Measurements from ENCODE around the gene FBXO11.
A peak's percentile ranks its signal among the peaks of the same experiment; 100 is the strongest.
"Not testable (repeated sequence)": the region's sequence is repeated elsewhere in the genome, so short reads cannot be mapped to it uniquely, and the experiment has no call there.

Gene FBXO11

GRCh38 chr2:47897883-47898731, 8.2 kb downstream of the FBXO11 start:
- DNase-seq, result no peak

- not testable (repeated sequence) for DNase-seq
Measured at GRCh38 chr2:47897191-47897882, 9.0 kb downstream of the FBXO11 start.

- DNase-seq, result no peak
Measured at GRCh38 chr2:47896450-47896968, 9.8 kb downstream of the FBXO11 start.

GRCh38 chr2:47893771-47894170, 12.5 kb downstream of the FBXO11 start:
- no peak for DNase-seq

- DNase-seq, result no peak
Measured at GRCh38 chr2:47892338-47892730, 14.0 kb downstream of the FBXO11 start.

- no peak for DNase-seq
Measured at GRCh38 chr2:47891369-47892337, 14.6 kb downstream of the FBXO11 start.

- no peak for DNase-seq
Measured at GRCh38 chr2:47890711-47891368, 15.5 kb downstream of the FBXO11 start.

GRCh38 chr2:47888581-47889280, 17.6 kb downstream of the FBXO11 start:
- peak in 2 of 5 experiments; percentile 62 to 64 for DNase-seq

- no peak for DNase-seq
Measured at GRCh38 chr2:47876912-47877311, 29.4 kb downstream of the FBXO11 start.

- no peak for DNase-seq
Measured at GRCh38 chr2:47872941-47873340, 33.4 kb downstream of the FBXO11 start.

GRCh38 chr2:47870641-47871540, 35.4 kb downstream of the FBXO11 start:
- DNase-seq, result peak in 1 of 5 experiments; percentile 38

GRCh38 chr2:47869859-47870595, 36.3 kb downstream of the FBXO11 start:
- DNase-seq, result no peak

GRCh38 chr2:47868611-47869352, 37.5 kb downstream of the FBXO11 start:
- no peak for DNase-seq

GRCh38 chr2:47867205-47867604, 39.1 kb downstream of the FBXO11 start:
- DNase-seq, result no peak

GRCh38 chr2:47864566-47864965, 41.7 kb downstream of the FBXO11 start:
- DNase-seq, result no peak

- DNase-seq, result peak in 1 of 5 experiments; percentile 1
Measured at GRCh38 chr2:47862949-47863348, 43.3 kb downstream of the FBXO11 start.

- not testable (repeated sequence) for DNase-seq
Measured at GRCh38 chr2:47853067-47853777, 53.1 kb downstream of the FBXO11 start.

- no peak for DNase-seq
Measured at GRCh38 chr2:47850198-47850597, 56.1 kb downstream of the FBXO11 start.

All from T-helper 2 cell (primary cell).